NB4 (cell line): ENCODE data around the gene PAK5.

Source experiments
- DNase-seq: peaks from one replicate; pipeline ENCODE4 v3.0.0; 2010; ENCODE audit warnings: low read depth
- H3K4me3 ChIP-seq: one replicate; pipeline ENCODE4 v1.5.1; 2011; ENCODE audit warnings: mild to moderate bottlenecking, low read depth, low read length, moderate library complexity
- CTCF ChIP-seq: IDR thresholded peaks from one replicate; pipeline ENCODE4 v1.5.1; 2012; ENCODE audit warnings: low read depth, low read length
- MAX ChIP-seq: IDR thresholded peaks from 2 replicates; pipeline ENCODE4 v1.6.1; 2011; ENCODE audit warnings: low read depth, low read length
- MYC ChIP-seq: IDR thresholded peaks from 2 replicates; pipeline ENCODE4 v1.6.1; 2011; ENCODE audit warnings: low read depth, low read length
- POLR2A ChIP-seq: IDR thresholded peaks from 2 replicates; pipeline ENCODE4 v1.6.1; 2011; ENCODE audit warnings: mild to moderate bottlenecking; ENCODE audit not compliant: insufficient read length; ENCODE audit errors: extremely low read depth

Gene PAK5

GRCh38 chr20:9710685-9711084, 128.2 kb downstream of the PAK5 start:
- TF ChIP-seq CTCF (no peak), POLR2A (no peak), MYC (no peak), MAX (no peak)
- H3K4me3 ChIP-seq, result no peak overlapping the region
- DNase-seq, result no peak

- no peak for DNase-seq
- H3K4me3 ChIP-seq, result no peak overlapping the region
- TF ChIP-seq MYC (no peak), POLR2A (no peak), MAX (no peak), CTCF (no peak)
Observed at GRCh38 chr20:9705722-9706476, 133.0 kb downstream of the PAK5 start.

- no peak overlapping the region for H3K4me3 ChIP-seq
- no peak for TF ChIP-seq POLR2A
- TF ChIP-seq MAX, result no peak
- TF ChIP-seq CTCF, result no peak
- TF ChIP-seq MYC, result no peak
- no peak for DNase-seq
Observed at GRCh38 chr20:9699181-9699580, 139.7 kb downstream of the PAK5 start.

- TF ChIP-seq POLR2A, result no peak
- TF ChIP-seq MAX, result no peak
- TF ChIP-seq CTCF, result no peak
- TF ChIP-seq MYC, result no peak
- DNase-seq, result no peak
Observed at GRCh38 chr20:9689041-9689440, 149.8 kb downstream of the PAK5 start.

GRCh38 chr20:9686866-9687265, 152.0 kb downstream of the PAK5 start:
- TF ChIP-seq CTCF (no peak), POLR2A (no peak), MYC (no peak), MAX (no peak)
- DNase-seq, result no peak
- no peak overlapping the region for H3K4me3 ChIP-seq

More at GRCh38 chr20:9689041-9689440, 149.8 kb downstream of the PAK5 start:
- H3K4me3 ChIP-seq, result no peak overlapping the region

- DNase-seq, result no peak
- no peak overlapping the region for H3K4me3 ChIP-seq
- TF ChIP-seq MYC, result no peak
- no peak for TF ChIP-seq MAX
- TF ChIP-seq POLR2A, result no peak
- TF ChIP-seq CTCF, result no peak
Observed at GRCh38 chr20:9686455-9686854, 152.4 kb downstream of the PAK5 start.
